Endothelial cell of umbilical vein (primary cell): ENCODE data around the gene OR1J2. TPM values are rescaled to one million over a fixed set of nuclear protein-coding genes. Genes with fewer than 3 reads are reported as not detected.

Experiments
- BruUV-seq: library from RNA; stranded (reverse); fragments of 400-500 nt; replicated peaks from 2 replicates; lab custom pipeline; 2021; lab: Mats Ljungman, UMichigan
- CTCF ChIA-PET: fragments of 300-600, 350-600 bp; sonication (Branson Sonifier 250); formaldehyde crosslinking; loops from one replicate; lab custom pipeline; 2021; ENCODE audit warnings: antibody characterized with exemption, inconsistent platforms; lab: Charles Lee
- POLR2A ChIA-PET: fragments of 300-600, 350-600 bp; sonication (Branson Sonifier 250); formaldehyde crosslinking; loops from one replicate; lab custom pipeline; 2021; ENCODE audit warnings: antibody characterized with exemption, inconsistent platforms; lab: Charles Lee
- DNase-seq: peaks from one replicate; pipeline ENCODE4 v3.0.0-alpha.2; 2011; ENCODE audit warnings: low read depth, low spot score
- FAIRE-seq: peaks from 2 replicates; lab custom pipeline; 2011; peaks lifted over from hg19 to GRCh38; lab: Jason Lieb, UNC
- H2AFZ ChIP-seq: 2 replicates; pipeline ENCODE4 v1.6.0; 2012; ENCODE audit warnings: low read depth, low read length, control low read depth, inconsistent platforms
- H3K27ac ChIP-seq: 2 replicates; pipeline ENCODE4 v1.5.1; 2011; ENCODE audit warnings: low read depth, mild to moderate bottlenecking, control low read depth, low read length, moderate library complexity; ENCODE audit not compliant: insufficient read depth
- H3K27me3 ChIP-seq, 2 experiments: 2 replicates each; pipeline versions ENCODE4 v1.6.0 to v1.6.1; 2011; ENCODE audit warnings: low read length in 2 of 2, mixed read lengths in 1 of 2; ENCODE audit not compliant: control insufficient read depth in 2 of 2, insufficient read depth in 2 of 2
- H3K36me3 ChIP-seq, 2 experiments: 2 replicates in 1 of 2; 3 replicates in 1 of 2; pipeline ENCODE4 v1.5.1; 2011; ENCODE audit warnings: low read length in 2 of 2, mild to moderate bottlenecking in 1 of 2, moderate library complexity in 1 of 2; ENCODE audit not compliant: control insufficient read depth in 2 of 2, insufficient read depth in 2 of 2; ENCODE audit errors: extremely low read depth in 1 of 2
- H3K4me1 ChIP-seq: 3 replicates; pipeline ENCODE4 v1.5.1; 2011; ENCODE audit warnings: mild to moderate bottlenecking, low read length; ENCODE audit not compliant: control insufficient read depth, insufficient read depth; ENCODE audit errors: extremely low read depth
- H3K4me2 ChIP-seq: 2 replicates; pipeline ENCODE4 v1.6.1; 2011; ENCODE audit warnings: low read length, control low read depth, mixed read lengths; ENCODE audit not compliant: insufficient read depth
- H3K4me3 ChIP-seq, 3 experiments: fragments of 200-600 bp in 1 of 3; sonication (generic), shearing (Covaris generic) in 1 of 3; replicated peaks in 1 of 3; 2 replicates each; pipeline ENCODE4 v1.5.1; 2011 to 2016; ENCODE audit warnings: control low read depth in 3 of 3, low read length in 3 of 3, mild to moderate bottlenecking in 2 of 3, inconsistent platforms in 1 of 3, low read depth in 1 of 3, moderate library complexity in 1 of 3; ENCODE audit not compliant: insufficient read depth in 1 of 3
- H3K79me2 ChIP-seq: 2 replicates; pipeline ENCODE4 v1.6.0; 2012; ENCODE audit warnings: low read length, inconsistent platforms; ENCODE audit not compliant: control insufficient read depth, insufficient read depth
- H3K9ac ChIP-seq: replicated peaks from 2 replicates; pipeline ENCODE3; 2011; ENCODE audit warnings: low read length, control low read depth; ENCODE audit not compliant: insufficient read depth; ENCODE audit errors: extremely low read depth
- H3K9me1 ChIP-seq: replicated peaks from 3 replicates; pipeline ENCODE4 v1.6.0; 2011; ENCODE audit warnings: mild to moderate bottlenecking, low read length; ENCODE audit not compliant: control insufficient read depth, insufficient read depth; ENCODE audit errors: extremely low read depth
- H3K9me3 ChIP-seq: replicated peaks from 2 replicates; pipeline ENCODE4 v1.5.1; 2012; ENCODE audit warnings: low read length, inconsistent platforms; ENCODE audit not compliant: control insufficient read depth, insufficient read depth
- H4K20me1 ChIP-seq: replicated peaks from 2 replicates; pipeline ENCODE3; 2011; ENCODE audit warnings: mild to moderate bottlenecking, low read length; ENCODE audit not compliant: control insufficient read depth, insufficient read depth; ENCODE audit errors: extremely low read depth
- FOS ChIP-seq: IDR thresholded peaks from 2 replicates; pipeline ENCODE4 v1.6.1; 2011; ENCODE audit warnings: mild to moderate bottlenecking, low read length, moderate library complexity, borderline replicate concordance; ENCODE audit not compliant: insufficient read depth
- GATA2 ChIP-seq: IDR thresholded peaks from 2 replicates; pipeline ENCODE4 v1.7.0; 2011; ENCODE audit warnings: low read depth, mild to moderate bottlenecking, moderate library complexity, mixed read lengths, low read length; ENCODE audit not compliant: insufficient read length, insufficient read depth
- MYC ChIP-seq: IDR thresholded peaks from one replicate; pipeline ENCODE4 v1.6.1; 2011; ENCODE audit warnings: mild to moderate bottlenecking, low read depth, low read length
- POLR2AphosphoS5 ChIP-seq: IDR thresholded peaks from 2 replicates; pipeline ENCODE4 v1.6.1; 2012; ENCODE audit warnings: low read depth, mild to moderate bottlenecking, control low read depth, low read length, moderate library complexity; ENCODE audit not compliant: insufficient read depth
- dilution Hi-C: fragments of 300-500 bp; cut with MboI; formaldehyde crosslinking; loops from one replicate; pipeline ENCODE4 v1.15.0; 2019; ENCODE audit warnings: low sequenced_read_pairs; ENCODE audit not compliant: extremely low pct_ligation_motif_present
- intact Hi-C: fragments of 100-400 bp; cut with micrococcal nuclease; formaldehyde crosslinking; loops from one replicate; pipeline ENCODE4 v1.10.0; 2022
- polyA plus RNA-seq, 4 experiments: library from polyadenylated mRNA; depleted of rRNA in 3 of 4; stranded (reverse) in 3 of 4; unstranded in 1 of 4; fragments of >200 nt; gene quantifications; 2 replicates each; pipeline versions ENCODE4 v1.2.1 to v1.2.3, GENCODE V29; 2011 to 2012; ENCODE audit warnings: missing spikeins in 1 of 4
- total RNA-seq: library from RNA; stranded (reverse); gene quantifications from 2 replicates; pipeline ENCODE4 v1.2.3, GENCODE V29; 2021
- TF ChIP-seq, protein P1 (sequence below): IDR thresholded peaks from 2 replicates; pipeline ENCODE4 v1.6.1; 2011; ENCODE audit not compliant: insufficient read depth, insufficient read length
- TF ChIP-seq, protein P2 (sequence below), 2 donors: IDR thresholded peaks; 1 replicate in 1 of 2; 2 replicates in 1 of 2; pipeline ENCODE4 v1.5.1; 2011; ENCODE audit warnings: low read length in 2 of 2, mild to moderate bottlenecking in 2 of 2, moderate library complexity in 2 of 2, control low read depth in 1 of 2, inconsistent platforms in 1 of 2, low read depth in 1 of 2; ENCODE audit not compliant: insufficient read depth in 1 of 2; ENCODE audit errors: extremely low read depth in 1 of 2

OR1J2 gene
- total and polyA plus RNA-seq, 2 donors (not counting 3 experiments of a cell fraction or from before 2014, with no cell fraction given), result not detected

DNA sequence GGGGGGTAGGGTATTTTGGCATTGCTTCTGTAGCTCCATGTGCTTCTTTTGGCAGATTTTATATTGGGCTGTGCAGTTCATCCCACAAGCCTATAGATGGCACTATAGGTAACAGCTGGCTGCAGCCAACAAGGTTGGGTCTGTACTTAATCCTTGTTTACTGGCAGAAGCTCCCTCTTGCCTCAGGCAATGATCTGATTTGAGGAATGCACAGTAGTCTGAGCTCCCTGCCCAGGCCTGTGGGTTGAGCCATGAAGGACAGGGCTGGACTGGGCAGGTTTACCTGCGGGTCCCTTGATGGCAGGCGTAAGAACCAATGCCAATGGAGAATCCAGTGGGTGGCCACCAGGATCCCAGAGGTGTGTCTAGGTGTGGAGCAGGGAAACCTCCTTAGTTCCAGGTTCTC, 11.7 kb upstream of the OR1J2 start:
- dilution Hi-C loops, result no loop called here

More for the DNA sequence above, 11.7 kb upstream of the OR1J2 start:
- no peak overlapping the region for H3K9ac ChIP-seq
- H3K27me3 ChIP-seq, result peaks cover 4 to 31% of the 10 kb centered on the region in 2 experiments
- no peak overlapping the region for H3K4me2 ChIP-seq
- no TSS peak for BruUV-seq
- H3K79me2 ChIP-seq, result no peaks in the 10 kb centered on the region
- no peak overlapping the region for H2AFZ ChIP-seq
- H3K4me1 ChIP-seq, result no peaks in the 10 kb centered on the region
- no peak for TF ChIP-seq FOS
- no peak for TF ChIP-seq POLR2AphosphoS5
- no peak for TF ChIP-seq GATA2
- TF ChIP-seq, protein P1, sequence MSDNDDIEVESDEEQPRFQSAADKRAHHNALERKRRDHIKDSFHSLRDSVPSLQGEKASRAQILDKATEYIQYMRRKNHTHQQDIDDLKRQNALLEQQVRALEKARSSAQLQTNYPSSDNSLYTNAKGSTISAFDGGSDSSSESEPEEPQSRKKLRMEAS, result no peak
- TF ChIP-seq, protein P2, sequence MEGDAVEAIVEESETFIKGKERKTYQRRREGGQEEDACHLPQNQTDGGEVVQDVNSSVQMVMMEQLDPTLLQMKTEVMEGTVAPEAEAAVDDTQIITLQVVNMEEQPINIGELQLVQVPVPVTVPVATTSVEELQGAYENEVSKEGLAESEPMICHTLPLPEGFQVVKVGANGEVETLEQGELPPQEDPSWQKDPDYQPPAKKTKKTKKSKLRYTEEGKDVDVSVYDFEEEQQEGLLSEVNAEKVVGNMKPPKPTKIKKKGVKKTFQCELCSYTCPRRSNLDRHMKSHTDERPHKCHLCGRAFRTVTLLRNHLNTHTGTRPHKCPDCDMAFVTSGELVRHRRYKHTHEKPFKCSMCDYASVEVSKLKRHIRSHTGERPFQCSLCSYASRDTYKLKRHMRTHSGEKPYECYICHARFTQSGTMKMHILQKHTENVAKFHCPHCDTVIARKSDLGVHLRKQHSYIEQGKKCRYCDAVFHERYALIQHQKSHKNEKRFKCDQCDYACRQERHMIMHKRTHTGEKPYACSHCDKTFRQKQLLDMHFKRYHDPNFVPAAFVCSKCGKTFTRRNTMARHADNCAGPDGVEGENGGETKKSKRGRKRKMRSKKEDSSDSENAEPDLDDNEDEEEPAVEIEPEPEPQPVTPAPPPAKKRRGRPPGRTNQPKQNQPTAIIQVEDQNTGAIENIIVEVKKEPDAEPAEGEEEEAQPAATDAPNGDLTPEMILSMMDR (IDR thresholded peaks at IDR 0.05; ENCODE audit: extremely low read depth in 1 of 2, insufficient read depth in 1 of 2, low read depth in 1 of 2, low read length in 2 of 2), result peak; percentile 80 to 85
- no peak for TF ChIP-seq MYC
- DNase-seq (peak; percentile 56), FAIRE-seq (peak; percentile 90)
- no peaks in the 10 kb centered on the region for H3K9me3 ChIP-seq
- POLR2A ChIA-PET, result no interaction called here
- H3K36me3 ChIP-seq, result no peaks in the 10 kb centered on the region
- CTCF ChIA-PET, result interaction anchor here (0.6 to 4.0 kb wide), 63 partner anchors 9 to 851 kb away, joined by 3 to 52 read pairs (median 4); partner anchors contain the start of genes OR1J1, OR1J2, OR1L6 and OR1N2
- H3K9me1 ChIP-seq, result no peaks in the 10 kb centered on the region
- H3K4me3 ChIP-seq, result no peak overlapping the region
- intact Hi-C loops, result loop anchor here (1.0 kb wide), 1 partner anchor 311 kb away; no protein-coding TSS in a partner anchor
- H3K27ac ChIP-seq, result no peak overlapping the region
- no peaks in the 10 kb centered on the region for H4K20me1 ChIP-seq
